Activated gamma-delta T cell treated with anti-CD3 and anti-CD28 coated beads, Interleukin-2, amount 50 U/mL, for 16 hours (primary cell): ENCODE data around the gene CHRNA5.

Experiments used
- DNase-seq: peaks from one replicate; pipeline ENCODE4 v3.0.0-alpha.2; 2020; ENCODE audit warnings: low read depth

The CHRNA5 gene

GRCh38 chr15:78640527-78641101, 75.3 kb downstream of the CHRNA5 start:
- DNase-seq, result no peak

- no peak for DNase-seq
Measured at GRCh38 chr15:78641102-78641748, 75.9 kb downstream of the CHRNA5 start, which contains the start of gene CHRNB4. Gene CHRNB4, minus strand, starts transcription at chr15:78641210. Its CDS starts 77 bp downstream, at chr15:78641133.

GRCh38 chr15:78641749-78642275, 76.5 kb downstream of the CHRNA5 start:
- DNase-seq, result no peak

- no peak for DNase-seq
Measured at GRCh38 chr15:78642331-78642730, 77.0 kb downstream of the CHRNA5 start.
